HG03280 (cell line): ENCODE results near the gene CES5A.
"Not testable (repeated sequence)": the region's sequence is repeated elsewhere in the genome, so short reads cannot be mapped to it uniquely, and the experiment has no call there.

Experiments
- ATAC-seq: cut with Tn5 transposase; IDR thresholded peaks from one replicate; pipeline ENCODE4 v1.9.1; 2021; ENCODE audit warnings: mild to moderate bottlenecking, moderate library complexity; ENCODE audit not compliant: unreplicated experiment

CES5A gene

GRCh38 chr16:55875273-55875672, at the start of gene CES5A:
TSS of gene CES5A (minus strand) at chr16:55875373. CDS start at chr16:55875221, 152 bp downstream.
- ATAC-seq = no peak

GRCh38 chr16:55922662-55923061, 47.5 kb upstream of the CES5A start:
- ATAC-seq = no peak

GRCh38 chr16:55917373-55918160, 42.4 kb upstream of the CES5A start:
- ATAC-seq = no peak

- no peak for ATAC-seq
Measured at GRCh38 chr16:55915096-55915827, 40.1 kb upstream of the CES5A start.

- no peak for ATAC-seq
Measured at GRCh38 chr16:55914383-55914782, 39.2 kb upstream of the CES5A start.

- ATAC-seq = no peak
Measured at GRCh38 chr16:55913716-55914115, 38.5 kb upstream of the CES5A start.

- ATAC-seq = not testable (repeated sequence)
Measured at GRCh38 chr16:55913121-55913520, 37.9 kb upstream of the CES5A start.

GRCh38 chr16:55912022-55912421, 36.8 kb upstream of the CES5A start:
- no peak for ATAC-seq

GRCh38 chr16:55911616-55912015, 36.4 kb upstream of the CES5A start:
- no peak for ATAC-seq

- ATAC-seq = no peak
Measured at GRCh38 chr16:55909876-55910275, 34.7 kb upstream of the CES5A start.

GRCh38 chr16:55908641-55909040, 33.5 kb upstream of the CES5A start:
- no peak for ATAC-seq

GRCh38 chr16:55907661-55908060, 32.5 kb upstream of the CES5A start:
- ATAC-seq = no peak

- no peak for ATAC-seq
Measured at GRCh38 chr16:55906123-55906522, 30.9 kb upstream of the CES5A start.

- no peak for ATAC-seq
Measured at GRCh38 chr16:55905651-55906050, 30.5 kb upstream of the CES5A start.

- ATAC-seq = no peak
Measured at GRCh38 chr16:55901566-55902217, 26.5 kb upstream of the CES5A start.

- ATAC-seq = no peak
Measured at GRCh38 chr16:55900616-55901393, 25.6 kb upstream of the CES5A start.

GRCh38 chr16:55899857-55900256, 24.7 kb upstream of the CES5A start:
- ATAC-seq = no peak

- ATAC-seq = no peak
Measured at GRCh38 chr16:55898592-55898991, 23.4 kb upstream of the CES5A start.

- ATAC-seq = no peak
Measured at GRCh38 chr16:55892821-55893220, 17.6 kb upstream of the CES5A start.

- no peak for ATAC-seq
Measured at GRCh38 chr16:55889518-55889917, 14.3 kb upstream of the CES5A start.

GRCh38 chr16:55888546-55888945, 13.4 kb upstream of the CES5A start:
- no peak for ATAC-seq
